Bronchial epithelial cell (primary cell): ENCODE results near the gene MYRIP. TPM values are rescaled to one million over a fixed set of nuclear protein-coding genes. Genes with fewer than 3 reads are reported as not detected.

ENCODE experiments used
- DNase-seq: peaks from one replicate; pipeline ENCODE4 v3.0.0-alpha.2; 2010; ENCODE audit warnings: low read depth
- FAIRE-seq: peaks from 2 replicates; lab custom pipeline; 2011; peaks lifted over from hg19 to GRCh38; lab: Jason Lieb, UNC
- H3K27me3 ChIP-seq: 2 replicates; pipeline ENCODE4 v1.5.1; 2011; ENCODE audit warnings: low read length; ENCODE audit not compliant: control insufficient read depth, insufficient read depth
- H3K36me3 ChIP-seq: 2 replicates; pipeline ENCODE4 v1.5.1; 2011; ENCODE audit warnings: low read length; ENCODE audit not compliant: control insufficient read depth, insufficient read depth
- H3K4me3 ChIP-seq: 2 replicates; pipeline ENCODE4 v1.5.1; 2011; ENCODE audit warnings: mild to moderate bottlenecking, low read depth, low read length, control low read depth
- CTCF ChIP-seq: IDR thresholded peaks from 2 replicates; pipeline ENCODE4 v1.5.1; 2011; ENCODE audit warnings: mild to moderate bottlenecking, moderate library complexity, low read length, control low read depth, inconsistent platforms; ENCODE audit not compliant: insufficient read depth, severe bottlenecking
- total RNA-seq: library from RNA; depleted of rRNA; stranded (reverse); fragments of >200 nt; gene quantifications from 2 replicates; pipeline ENCODE4 v1.2.1, GENCODE V29; 2014

The MYRIP gene
- total RNA-seq, 1 donor from 2014 or later: not detected

GRCh38 chr3:39839484-39839883 lies 30.1 kb downstream of the MYRIP start:
- H3K27me3 ChIP-seq: no peaks in the 10 kb centered on the region
- FAIRE-seq: no peak
- DNase-seq: no peak
- no peaks in the 10 kb centered on the region for H3K36me3 ChIP-seq
- H3K4me3 ChIP-seq: no peak overlapping the region
- no peak for TF ChIP-seq CTCF

GRCh38 chr3:39843440-39843839 lies 34.0 kb downstream of the MYRIP start:
- H3K36me3 ChIP-seq: no peaks in the 10 kb centered on the region
- H3K27me3 ChIP-seq: no peaks in the 10 kb centered on the region
- TF ChIP-seq CTCF: no peak
- DNase-seq (no peak), FAIRE-seq (no peak)
- H3K4me3 ChIP-seq: no peak overlapping the region

GRCh38 chr3:39848365-39848764 lies 39.0 kb downstream of the MYRIP start:
- Histone ChIP-seq H3K27me3 (no peaks in the 10 kb centered on the region), H3K4me3 (no peak overlapping the region), H3K36me3 (no peaks in the 10 kb centered on the region)
- no peak for TF ChIP-seq CTCF
- DNase-seq: peak; percentile 18
- FAIRE-seq: no peak

- FAIRE-seq (no peak), DNase-seq (no peak)
- no peak overlapping the region for H3K4me3 ChIP-seq
- no peak for TF ChIP-seq CTCF
- H3K36me3 ChIP-seq: no peaks in the 10 kb centered on the region
- H3K27me3 ChIP-seq: no peaks in the 10 kb centered on the region
These were observed 40.7 kb downstream of the MYRIP start for GRCh38 chr3:39849992-39850715.

- DNase-seq (no peak), FAIRE-seq (no peak)
- TF ChIP-seq CTCF: no peak
- Histone ChIP-seq H3K4me3 (no peak overlapping the region), H3K27me3 (no peaks in the 10 kb centered on the region), H3K36me3 (no peaks in the 10 kb centered on the region)
These were observed 41.3 kb downstream of the MYRIP start for GRCh38 chr3:39850716-39851032.

- H3K36me3 ChIP-seq: no peaks in the 10 kb centered on the region
- no peak overlapping the region for H3K4me3 ChIP-seq
- no peak for DNase-seq
- TF ChIP-seq CTCF: no peak
- no peaks in the 10 kb centered on the region for H3K27me3 ChIP-seq
- FAIRE-seq: no peak
These were observed 46.1 kb downstream of the MYRIP start for GRCh38 chr3:39855517-39855916.
